HUES6 (cell line): ENCODE measurements around the gene RIOK3.

ENCODE experiments used
- H3K27ac ChIP-seq: 2 replicates; pipeline ENCODE4 v1.7.0; 2013; ENCODE audit warnings: low read depth, mild to moderate bottlenecking, low read length, inconsistent platforms
- H3K27me3 ChIP-seq: 2 replicates; pipeline ENCODE4 v1.6.1; 2013; ENCODE audit warnings: low read length; ENCODE audit not compliant: control insufficient read depth, insufficient read depth
- H3K36me3 ChIP-seq: 2 replicates; pipeline ENCODE4 v1.6.1; 2013; ENCODE audit warnings: low read length; ENCODE audit not compliant: control insufficient read depth, insufficient read depth
- H3K4me1 ChIP-seq: 2 replicates; pipeline ENCODE4 v1.6.1; 2013; ENCODE audit warnings: low read length; ENCODE audit not compliant: control insufficient read depth, insufficient read depth
- H3K4me3 ChIP-seq: 2 replicates; pipeline ENCODE4 v1.5.1; 2013; ENCODE audit warnings: low read depth, low read length
- H3K9ac ChIP-seq: one replicate; pipeline ENCODE4 v1.6.1; 2013; ENCODE audit warnings: mild to moderate bottlenecking, low read length
- H3K9me3 ChIP-seq: 2 replicates; pipeline ENCODE4 v1.6.1; 2013; ENCODE audit warnings: low read depth, low read length; ENCODE audit not compliant: control insufficient read depth, insufficient read depth

The RIOK3 gene

DNA sequence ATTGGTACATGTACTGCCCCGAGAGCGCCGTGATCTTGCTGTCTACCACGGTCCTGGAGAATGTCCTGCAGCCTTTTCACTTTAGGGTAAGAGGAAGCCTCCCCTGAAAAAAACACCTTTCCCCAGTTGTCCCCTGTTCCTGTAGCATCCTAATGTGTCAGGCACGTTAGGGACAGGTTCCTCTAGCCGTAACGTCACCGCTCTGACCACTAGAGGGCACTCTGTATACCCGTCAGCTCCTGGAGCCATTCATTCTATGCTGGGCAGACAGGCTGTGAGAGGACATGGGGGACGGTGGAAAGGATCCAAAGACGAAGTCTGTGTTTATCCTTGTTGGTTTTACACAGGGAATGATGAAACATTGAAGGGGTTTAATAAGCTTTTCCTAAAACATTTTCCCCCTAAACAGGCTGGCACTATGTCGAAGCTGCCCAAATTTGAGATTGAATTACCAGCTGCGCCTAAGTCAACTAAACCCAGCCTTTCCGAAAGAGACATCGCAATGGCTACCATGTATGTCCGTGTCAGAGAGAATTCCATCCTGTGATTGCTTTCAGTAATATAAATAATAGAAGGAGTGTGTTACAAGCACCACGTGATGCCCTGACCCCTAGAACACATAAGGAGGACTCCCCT is 62.9 kb downstream of the RIOK3 start:
- Histone ChIP-seq H3K4me1 (0 out of 2 replicates have a peak, but pooled peaks cover 3% of the 10 kb centered on the region), H3K9me3 (no peaks in the 10 kb centered on the region), H3K4me3 (no peak overlapping the region), H3K27me3 (no peaks in the 10 kb centered on the region), H3K27ac (no peak overlapping the region), H3K9ac (no peak overlapping the region), H3K36me3 (peaks cover 48% of the 10 kb centered on the region)

DNA sequence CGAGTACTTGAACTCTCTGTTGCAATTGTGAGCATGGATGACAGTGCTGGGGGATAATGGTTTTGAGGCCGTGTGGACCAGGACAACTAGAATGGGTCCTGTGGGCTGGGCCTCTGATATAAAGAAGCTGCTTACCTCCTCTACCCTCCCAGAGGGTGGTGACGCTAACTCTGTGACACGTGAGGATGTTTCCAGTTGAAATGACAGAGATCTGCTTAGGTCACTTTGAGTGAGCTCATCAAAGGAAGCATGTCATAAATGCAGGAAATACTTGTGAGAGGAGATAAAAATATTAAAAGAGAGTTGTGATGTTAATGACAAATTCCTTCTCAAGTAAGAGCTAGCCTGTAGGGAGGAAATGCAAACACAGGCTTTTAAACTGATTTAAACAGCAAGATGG is 66.6 kb downstream of the RIOK3 start:
- peaks cover 79% of the 10 kb centered on the region for H3K36me3 ChIP-seq

DNA sequence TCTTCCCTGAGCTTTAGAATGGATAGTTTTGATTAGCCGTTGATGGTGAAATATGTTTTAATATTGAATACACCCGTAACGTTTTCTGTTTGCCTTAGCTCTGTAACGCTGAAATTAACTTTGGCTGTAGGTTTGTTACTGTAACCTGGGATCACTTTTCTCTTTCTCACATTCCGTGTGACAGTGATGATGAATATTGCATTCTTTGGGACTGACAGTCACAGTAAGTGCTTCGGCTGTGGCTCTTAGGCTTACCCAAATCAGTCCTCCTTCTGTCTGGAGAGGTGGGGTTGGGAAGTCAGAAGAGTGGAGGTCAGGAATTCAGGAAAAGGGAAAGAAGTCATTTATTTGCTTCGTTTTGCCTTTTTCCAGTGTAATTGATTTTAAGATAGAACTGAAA is 68.2 kb downstream of the RIOK3 start:
- Histone ChIP-seq H3K9ac (no peak overlapping the region), H3K4me1 (0 out of 2 replicates have a peak, but pooled peaks cover 3% of the 10 kb centered on the region), H3K36me3 (peaks cover 79% of the 10 kb centered on the region), H3K27me3 (no peaks in the 10 kb centered on the region), H3K4me3 (no peak overlapping the region), H3K9me3 (no peaks in the 10 kb centered on the region), H3K27ac (no peak overlapping the region)

More for the DNA sequence above, 66.6 kb downstream of the RIOK3 start:
- Histone ChIP-seq H3K4me3 (no peak overlapping the region), H3K9me3 (no peaks in the 10 kb centered on the region), H3K9ac (no peak overlapping the region), H3K27me3 (no peaks in the 10 kb centered on the region), H3K4me1 (0 out of 2 replicates have a peak, but pooled peaks cover 3% of the 10 kb centered on the region), H3K27ac (no peak overlapping the region)

DNA sequence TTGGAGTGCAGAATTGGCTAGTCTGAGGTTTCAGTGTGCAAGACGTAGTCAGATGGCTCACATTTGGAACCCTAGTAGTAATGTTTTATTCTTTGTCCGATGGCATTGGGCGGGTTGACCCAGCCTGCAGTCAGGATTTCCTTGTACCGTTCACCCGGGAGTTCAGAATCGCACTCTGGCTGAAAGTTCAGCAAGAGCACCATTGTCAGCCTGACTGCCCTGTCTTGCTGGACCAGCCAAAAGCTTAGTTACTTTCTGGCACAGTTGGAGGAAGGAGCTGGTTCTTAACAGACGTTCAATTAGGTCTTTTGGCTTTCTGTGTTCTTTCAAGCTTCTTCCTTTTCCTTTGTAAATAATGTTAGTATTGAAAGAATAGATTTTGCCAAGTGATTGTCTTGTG is 68.8 kb downstream of the RIOK3 start:
- H3K27ac ChIP-seq, result no peak overlapping the region
- H3K36me3 ChIP-seq, result peaks cover 83% of the 10 kb centered on the region
- no peak overlapping the region for H3K4me3 ChIP-seq

DNA sequence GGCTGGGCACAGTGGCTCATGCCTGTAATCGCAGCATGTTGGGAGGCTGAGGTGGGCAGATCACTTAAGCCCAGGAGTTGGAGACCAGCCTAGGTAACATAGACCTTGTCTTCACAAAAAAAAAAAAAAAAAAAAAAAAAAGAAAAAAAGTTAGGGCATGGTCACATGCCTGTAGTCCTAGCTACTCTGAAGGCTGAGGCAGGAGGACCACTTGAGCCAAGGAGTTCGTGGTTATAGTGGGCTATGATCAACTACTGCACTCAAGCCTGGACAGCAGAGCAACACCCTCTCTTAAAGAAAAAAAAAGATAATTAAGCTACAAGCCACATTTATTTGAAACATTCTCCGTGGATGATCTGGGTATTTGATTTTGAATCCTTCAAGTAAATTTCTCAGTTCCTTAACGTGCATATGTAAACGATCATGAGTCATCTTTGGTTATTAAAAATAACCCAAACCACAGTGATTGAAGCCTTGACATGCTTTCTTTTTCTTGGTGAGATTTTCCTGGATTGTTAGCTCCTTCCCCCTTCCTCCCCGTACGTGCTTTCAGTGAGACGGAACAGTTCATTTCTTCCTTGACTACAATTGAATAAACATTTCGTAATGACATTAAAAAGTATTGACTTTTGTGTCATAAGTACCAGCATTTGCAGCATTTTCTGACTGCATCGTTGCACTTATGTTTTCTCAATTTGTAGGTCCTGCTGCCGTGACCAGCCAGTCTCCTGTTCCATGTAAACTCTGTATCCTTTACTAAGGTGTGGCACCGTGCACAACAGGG is 70.5 kb downstream of the RIOK3 start:
- H3K9ac ChIP-seq, result no peak overlapping the region
- H3K36me3 ChIP-seq, result peaks cover 85% of the 10 kb centered on the region
- H3K4me1 ChIP-seq, result 0 out of 2 replicates have a peak, but pooled peaks cover 3% of the 10 kb centered on the region
- H3K4me3 ChIP-seq, result no peak overlapping the region
- H3K27ac ChIP-seq, result no peak overlapping the region
- no peaks in the 10 kb centered on the region for H3K27me3 ChIP-seq
- no peaks in the 10 kb centered on the region for H3K9me3 ChIP-seq

More for the DNA sequence above, 68.8 kb downstream of the RIOK3 start:
- Histone ChIP-seq H3K9me3 (no peaks in the 10 kb centered on the region), H3K4me1 (0 out of 2 replicates have a peak, but pooled peaks cover 3% of the 10 kb centered on the region), H3K9ac (no peak overlapping the region), H3K27me3 (no peaks in the 10 kb centered on the region)

DNA sequence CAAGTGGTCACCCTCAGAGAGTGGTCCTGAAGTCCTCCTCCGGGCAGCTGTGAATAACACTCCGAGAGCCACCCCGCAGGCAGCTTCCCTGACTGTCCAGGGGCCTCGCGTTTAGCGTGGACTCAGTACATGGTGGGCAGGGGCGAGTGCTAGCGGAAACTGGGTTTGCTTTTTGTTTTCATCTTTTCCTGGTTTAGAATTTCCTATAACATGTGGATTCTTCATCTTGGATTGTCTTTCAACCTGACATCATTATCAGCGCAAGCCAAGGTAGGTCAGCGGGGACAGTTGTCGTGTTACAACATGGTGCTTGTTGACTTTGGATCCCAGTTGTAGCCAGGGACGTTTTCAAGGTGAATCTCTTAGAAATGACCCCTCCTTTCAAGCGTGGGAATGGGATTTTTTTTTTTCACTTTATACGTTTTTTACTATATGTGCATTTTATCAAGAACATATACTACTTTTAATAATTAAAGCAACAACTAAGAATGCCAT is 71.2 kb downstream of the RIOK3 start:
- Histone ChIP-seq H3K9ac (no peak overlapping the region), H3K36me3 (peaks cover 85% of the 10 kb centered on the region), H3K4me1 (0 out of 2 replicates have a peak, but pooled peaks cover 3% of the 10 kb centered on the region)

DNA sequence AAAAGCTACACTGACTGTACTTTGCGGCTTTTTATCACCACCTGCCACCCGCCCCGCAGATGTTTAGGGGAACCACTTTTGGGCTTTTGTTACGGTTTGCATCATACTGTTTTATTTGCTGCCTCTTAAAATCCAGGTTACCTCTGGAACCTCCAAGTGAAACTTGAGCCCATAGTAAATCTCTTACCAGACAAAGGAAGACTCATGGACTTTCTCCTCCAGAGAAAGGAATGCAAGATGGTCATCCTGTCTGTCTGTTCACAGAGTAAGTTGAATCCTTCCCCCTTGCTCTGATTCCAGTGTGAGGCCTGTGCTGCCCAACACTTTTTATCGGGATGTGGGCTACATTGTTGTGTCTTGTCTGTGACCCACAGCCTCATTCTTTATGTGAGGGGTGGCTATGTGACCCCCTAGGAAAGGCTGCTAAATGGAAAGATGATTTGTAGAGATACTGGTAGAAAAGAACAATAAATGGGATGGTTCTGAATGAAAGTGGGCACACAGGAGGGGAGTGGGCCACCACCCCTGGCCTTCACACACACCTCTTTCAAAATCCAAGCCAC is 73.5 kb downstream of the RIOK3 start:
- Histone ChIP-seq H3K36me3 (peaks cover 88% of the 10 kb centered on the region), H3K9ac (no peak overlapping the region), H3K4me3 (no peak overlapping the region), H3K9me3 (no peaks in the 10 kb centered on the region), H3K27me3 (no peaks in the 10 kb centered on the region), H3K27ac (no peak overlapping the region), H3K4me1 (no peaks in the 10 kb centered on the region)

More for the DNA sequence above, 71.2 kb downstream of the RIOK3 start:
- Histone ChIP-seq H3K27ac (no peak overlapping the region), H3K4me3 (no peak overlapping the region), H3K9me3 (no peaks in the 10 kb centered on the region), H3K27me3 (no peaks in the 10 kb centered on the region)

DNA sequence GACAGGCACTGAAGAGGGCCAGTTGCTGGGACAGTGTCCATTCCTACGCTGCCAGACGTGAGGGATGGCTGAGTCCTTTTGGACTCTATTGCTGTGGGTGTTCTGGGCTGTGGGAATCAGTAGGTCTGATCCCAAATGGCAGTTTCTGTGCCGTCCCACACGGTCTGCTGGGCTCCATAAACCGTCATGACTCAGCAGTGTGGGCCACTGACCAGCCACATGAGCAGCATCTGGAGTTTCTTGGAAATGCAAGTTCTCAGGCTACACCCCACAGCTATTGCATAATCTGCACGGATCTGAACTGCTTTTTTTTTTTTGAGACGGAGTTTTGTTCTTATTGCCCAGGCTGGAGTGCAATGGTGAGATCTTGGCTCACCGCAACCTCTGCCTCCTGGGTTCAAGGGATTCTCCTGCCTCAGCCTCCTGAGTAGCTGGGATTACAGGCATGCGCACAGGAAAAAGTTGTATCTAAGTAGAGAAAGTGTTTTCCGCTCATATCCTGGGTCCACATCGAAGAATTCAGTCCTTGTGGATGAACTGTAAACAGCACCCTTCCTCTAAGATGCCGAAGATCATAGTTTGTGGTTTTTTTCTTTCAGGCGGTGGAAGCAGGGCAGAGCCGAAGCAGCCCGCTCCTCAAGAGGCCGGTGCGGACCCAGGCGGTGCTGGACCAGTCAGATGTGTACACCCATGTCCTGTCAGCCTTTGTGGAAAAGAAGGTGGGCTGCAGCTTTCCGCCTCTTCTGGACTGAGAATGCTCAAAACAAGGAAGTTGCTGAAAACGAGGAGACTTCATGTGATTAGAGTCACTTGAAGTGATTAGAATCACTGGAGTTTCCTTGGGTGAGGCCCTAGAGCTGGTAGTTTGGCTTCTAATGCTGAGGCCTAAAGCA is 75.7 kb downstream of the RIOK3 start:
- 0 out of 2 replicates have a peak overlapping the region, but pooled peaks have one; percentile 50 for H3K27ac ChIP-seq
- H3K4me1 ChIP-seq, result no peaks in the 10 kb centered on the region
- no peak overlapping the region for H3K9ac ChIP-seq
- H3K27me3 ChIP-seq, result no peaks in the 10 kb centered on the region
- H3K4me3 ChIP-seq, result no peak overlapping the region
- peaks cover 90% of the 10 kb centered on the region for H3K36me3 ChIP-seq
- H3K9me3 ChIP-seq, result no peaks in the 10 kb centered on the region

DNA sequence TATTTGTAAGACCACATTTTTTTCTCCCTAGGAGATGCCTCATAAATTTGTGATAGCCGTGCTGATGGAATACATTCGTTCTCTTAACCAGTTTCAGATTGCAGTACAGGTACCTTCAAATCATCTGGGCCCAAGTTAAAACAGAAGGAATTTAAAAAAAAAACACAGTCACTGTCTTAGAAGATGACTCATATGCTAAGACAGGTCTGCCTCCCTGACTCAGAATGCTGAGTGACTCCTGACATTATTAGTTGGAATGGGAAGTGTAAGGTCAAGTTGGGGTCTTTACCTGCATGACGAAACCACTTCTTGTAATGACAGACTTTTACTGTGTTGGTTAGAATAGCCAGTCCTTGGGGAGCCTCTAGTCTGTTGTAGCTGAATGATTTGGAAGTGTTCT is 76.5 kb downstream of the RIOK3 start:
- Histone ChIP-seq H3K4me3 (no peak overlapping the region), H3K36me3 (peaks cover 90% of the 10 kb centered on the region), H3K9me3 (no peaks in the 10 kb centered on the region), H3K27me3 (no peaks in the 10 kb centered on the region), H3K4me1 (no peaks in the 10 kb centered on the region), H3K9ac (no peak overlapping the region), H3K27ac (0 out of 2 replicates have a peak overlapping the region, but pooled peaks have one; percentile 50)

DNA sequence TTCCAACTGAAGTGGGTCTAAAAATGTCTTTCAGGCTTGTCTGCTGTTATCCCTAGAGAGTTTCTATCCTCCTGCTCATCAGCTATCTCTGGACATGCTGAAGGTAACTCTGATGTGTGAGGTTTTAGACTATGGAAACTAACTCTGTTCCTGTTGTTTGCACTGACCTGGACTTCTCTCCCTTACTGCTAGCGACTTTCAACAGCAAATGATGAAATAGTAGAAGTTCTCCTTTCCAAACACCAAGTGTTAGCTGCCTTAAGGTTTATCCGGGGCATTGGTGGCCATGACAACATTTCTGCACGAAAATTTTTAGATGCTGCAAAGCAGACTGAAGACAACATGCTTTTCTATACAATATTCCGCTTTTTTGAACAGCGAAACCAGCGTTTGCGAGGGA is 77.1 kb downstream of the RIOK3 start:
- Histone ChIP-seq H3K9me3 (no peaks in the 10 kb centered on the region), H3K27ac (no peak overlapping the region), H3K27me3 (no peaks in the 10 kb centered on the region), H3K36me3 (peaks cover 94% of the 10 kb centered on the region), H3K4me1 (no peaks in the 10 kb centered on the region), H3K9ac (no peak overlapping the region), H3K4me3 (no peak overlapping the region)
